AG09309 (cell line): ENCODE results near the gene CGRRF1.

ENCODE experiments used
- DNase-seq: peaks from one replicate; pipeline ENCODE4 v3.0.0-alpha.2; 2010; ENCODE audit warnings: low read depth
- H3K4me3 ChIP-seq: 2 replicates; pipeline ENCODE4 v1.5.1; 2011; ENCODE audit warnings: mild to moderate bottlenecking, low read depth, low read length, moderate library complexity; ENCODE audit not compliant: control insufficient read depth
- TF ChIP-seq, protein P1 (sequence below): IDR thresholded peaks from 2 replicates; pipeline ENCODE4 v1.5.1; 2011; ENCODE audit warnings: mild to moderate bottlenecking, low read depth, low read length, inconsistent platforms; ENCODE audit not compliant: insufficient read depth, control insufficient read depth; ENCODE audit errors: missing control alignments

CGRRF1 gene

GRCh38 chr14:54472315-54472714, 37.4 kb upstream of the CGRRF1 start:
- TF ChIP-seq, protein P1, sequence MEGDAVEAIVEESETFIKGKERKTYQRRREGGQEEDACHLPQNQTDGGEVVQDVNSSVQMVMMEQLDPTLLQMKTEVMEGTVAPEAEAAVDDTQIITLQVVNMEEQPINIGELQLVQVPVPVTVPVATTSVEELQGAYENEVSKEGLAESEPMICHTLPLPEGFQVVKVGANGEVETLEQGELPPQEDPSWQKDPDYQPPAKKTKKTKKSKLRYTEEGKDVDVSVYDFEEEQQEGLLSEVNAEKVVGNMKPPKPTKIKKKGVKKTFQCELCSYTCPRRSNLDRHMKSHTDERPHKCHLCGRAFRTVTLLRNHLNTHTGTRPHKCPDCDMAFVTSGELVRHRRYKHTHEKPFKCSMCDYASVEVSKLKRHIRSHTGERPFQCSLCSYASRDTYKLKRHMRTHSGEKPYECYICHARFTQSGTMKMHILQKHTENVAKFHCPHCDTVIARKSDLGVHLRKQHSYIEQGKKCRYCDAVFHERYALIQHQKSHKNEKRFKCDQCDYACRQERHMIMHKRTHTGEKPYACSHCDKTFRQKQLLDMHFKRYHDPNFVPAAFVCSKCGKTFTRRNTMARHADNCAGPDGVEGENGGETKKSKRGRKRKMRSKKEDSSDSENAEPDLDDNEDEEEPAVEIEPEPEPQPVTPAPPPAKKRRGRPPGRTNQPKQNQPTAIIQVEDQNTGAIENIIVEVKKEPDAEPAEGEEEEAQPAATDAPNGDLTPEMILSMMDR, result no peak
- DNase-seq, result no peak

GRCh38 chr14:54474232-54474793, 35.4 kb upstream of the CGRRF1 start:
- TF ChIP-seq, protein P1, result no peak

More at GRCh38 chr14:54472315-54472714, 37.4 kb upstream of the CGRRF1 start:
- H3K4me3 ChIP-seq, result no peak overlapping the region

GRCh38 chr14:54475187-54475899, 34.4 kb upstream of the CGRRF1 start:
- no peak for DNase-seq
- TF ChIP-seq, protein P1, result no peak
- no peak overlapping the region for H3K4me3 ChIP-seq

More at GRCh38 chr14:54474232-54474793, 35.4 kb upstream of the CGRRF1 start:
- DNase-seq, result no peak
- no peak overlapping the region for H3K4me3 ChIP-seq

- H3K4me3 ChIP-seq, result no peak overlapping the region
- TF ChIP-seq, protein P1, result no peak
- DNase-seq, result no peak
Observed at GRCh38 chr14:54475911-54476310, 33.8 kb upstream of the CGRRF1 start.

GRCh38 chr14:54478636-54479215, 31.0 kb upstream of the CGRRF1 start:
- TF ChIP-seq, protein P1, result no peak
- no peak overlapping the region for H3K4me3 ChIP-seq
- DNase-seq, result no peak

DNA sequence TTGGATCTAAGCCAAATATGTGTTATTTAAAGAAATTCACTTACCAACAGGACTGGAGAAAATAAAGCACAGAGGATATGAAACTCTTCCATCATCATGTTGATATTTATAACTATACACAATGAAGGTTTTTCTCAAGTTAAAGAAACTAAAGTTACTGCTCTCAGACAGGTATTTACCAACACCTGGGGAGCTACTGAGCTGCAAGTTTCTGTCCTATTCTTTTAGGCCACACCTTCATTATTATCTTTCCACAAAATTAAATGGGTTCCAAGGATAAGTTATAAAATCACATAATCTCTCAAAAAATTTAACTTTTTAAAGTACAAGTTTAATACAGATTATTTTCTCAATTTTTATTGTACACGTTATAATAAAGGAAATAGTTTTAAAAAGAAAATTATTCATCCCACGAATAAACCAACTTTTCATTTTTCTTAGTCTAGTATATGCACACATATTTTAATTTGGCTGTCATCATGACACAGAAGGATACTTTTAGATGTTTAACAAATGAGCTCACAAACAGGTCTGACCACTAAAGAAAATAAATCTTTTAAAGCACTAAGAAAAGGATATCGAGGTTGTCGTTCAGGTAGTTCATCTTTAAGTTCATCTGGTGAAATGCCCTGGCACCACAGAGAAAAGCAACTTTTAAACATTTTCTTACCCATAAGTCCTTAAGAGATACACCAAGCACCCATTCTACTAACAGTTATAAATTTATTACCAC, 28.7 kb upstream of the CGRRF1 start:
- no peak overlapping the region for H3K4me3 ChIP-seq

More for the DNA sequence above, 28.7 kb upstream of the CGRRF1 start:
- DNase-seq, result no peak
- TF ChIP-seq, protein P1, result no peak
